ENCODE data around the gene ESR2.
A peak's percentile ranks its signal among the peaks of the same experiment; 100 is the strongest.
"Not testable (repeated sequence)": the region's sequence is repeated elsewhere in the genome, so short reads cannot be mapped to it uniquely, and the experiment has no call there.

The ESR2 gene

DNA sequence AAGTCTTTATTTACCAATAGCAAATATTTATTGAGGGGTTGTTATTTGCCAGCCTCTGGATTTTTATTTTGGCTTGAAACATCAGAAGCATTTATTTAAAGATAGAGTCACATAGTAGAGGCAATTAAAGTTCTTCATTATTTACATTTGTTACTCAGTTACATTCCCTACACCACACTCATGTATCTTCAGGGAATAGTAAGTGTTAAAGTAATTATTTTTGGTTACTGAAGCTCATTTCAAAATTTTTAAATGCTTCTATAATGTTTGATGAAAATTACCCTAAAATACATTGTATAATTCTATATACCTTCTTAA, 205.6 kb downstream of the ESR2 start:
- DNase-seq (ENCODE audit: low read depth), result no peak

- no peak for DNase-seq (ENCODE audit: low read depth)
These were observed 211.3 kb downstream of the ESR2 start for GRCh38 chr14:64082837-64083236.

GRCh38 chr14:64081174-64081746, 212.9 kb downstream of the ESR2 start:
- no peak for DNase-seq (ENCODE audit: low read depth)

- DNase-seq (ENCODE audit: low read depth), result no peak
These were observed 213.7 kb downstream of the ESR2 start for GRCh38 chr14:64080452-64080851.

- DNase-seq (ENCODE audit: low read depth), result no peak
These were observed 218.6 kb downstream of the ESR2 start for GRCh38 chr14:64075613-64076005.

- peak; percentile 25 for DNase-seq (ENCODE audit: low read depth)
These were observed 219.1 kb downstream of the ESR2 start for GRCh38 chr14:64074961-64075612.

- no peak for DNase-seq (ENCODE audit: low read depth)
These were observed 224.4 kb downstream of the ESR2 start for GRCh38 chr14:64069634-64070359.

DNA sequence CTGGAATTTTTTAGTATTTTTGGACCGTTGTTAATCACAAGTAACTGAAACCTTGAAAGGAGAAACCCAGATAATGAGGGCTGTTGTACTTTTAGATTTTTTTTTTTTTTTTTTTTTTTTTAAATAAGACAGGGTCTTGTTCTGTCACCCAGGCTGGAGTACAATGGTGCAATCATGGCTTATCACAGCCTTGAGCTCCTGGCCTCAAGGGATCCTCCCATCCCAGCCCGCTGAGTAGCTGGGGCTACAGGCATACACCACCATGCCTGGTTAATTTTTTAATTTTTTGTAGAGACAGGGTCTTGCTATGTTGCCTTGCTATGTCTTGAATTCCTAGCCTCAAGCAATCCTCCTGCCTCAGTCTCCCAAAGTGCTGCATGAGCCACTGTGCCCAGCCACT, 229.7 kb downstream of the ESR2 start:
- DNase-seq (ENCODE audit: low read depth), result no peak

GRCh38 chr14:64062381-64063115, 231.6 kb downstream of the ESR2 start:
- no peak for DNase-seq (ENCODE audit: low read depth)

DNA sequence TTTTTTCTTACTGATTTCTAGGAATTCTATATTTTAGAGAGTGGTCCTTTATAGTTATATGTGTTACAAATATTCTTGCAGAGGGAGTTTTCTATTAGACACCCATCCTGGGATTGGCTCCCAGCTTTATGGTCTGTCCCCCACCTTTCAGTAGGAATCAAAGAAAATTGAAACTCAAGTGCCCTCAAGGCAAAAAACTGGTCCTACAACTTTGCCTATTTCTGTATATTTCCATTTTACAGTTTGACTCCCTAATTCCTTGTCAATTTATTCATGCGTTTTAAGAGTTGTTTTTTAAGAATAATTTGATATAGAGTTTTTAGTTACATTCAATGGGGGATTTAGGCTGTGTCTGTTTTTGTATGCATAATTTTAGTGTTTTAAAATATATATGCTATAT, 232.5 kb downstream of the ESR2 start:
- no peak for DNase-seq (ENCODE audit: low read depth)

GRCh38 chr14:64061115-64061514, 233.1 kb downstream of the ESR2 start:
- no peak for DNase-seq (ENCODE audit: low read depth)

DNA sequence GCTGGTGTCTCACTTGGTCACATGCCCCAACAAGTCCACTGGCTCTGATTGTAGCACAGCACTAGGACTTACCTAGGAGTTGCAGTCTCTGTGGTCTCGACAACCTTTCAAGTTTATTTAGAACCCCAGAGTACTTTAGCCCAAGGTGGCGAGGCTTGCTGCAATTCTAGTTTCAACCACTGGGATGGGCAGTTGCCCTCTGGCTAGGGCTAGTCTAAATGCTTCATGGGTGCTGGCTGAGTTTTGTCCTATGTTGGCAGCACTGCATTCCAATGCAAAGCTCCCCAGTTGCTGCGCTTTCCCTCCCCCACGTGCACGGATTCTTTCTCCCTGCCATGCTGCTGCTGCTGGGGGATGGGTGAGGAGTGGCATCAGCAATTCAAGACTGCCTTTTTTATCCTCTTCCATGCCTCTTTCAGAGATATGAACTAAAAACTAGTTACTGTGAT, 233.5 kb downstream of the ESR2 start:
- no peak for DNase-seq (ENCODE audit: low read depth)

GRCh38 chr14:64060199-64060545, 234.0 kb downstream of the ESR2 start:
- no peak for DNase-seq (ENCODE audit: low read depth)

GRCh38 chr14:64059454-64060198, 234.5 kb downstream of the ESR2 start:
- DNase-seq (ENCODE audit: low read depth), result no peak

GRCh38 chr14:64053694-64054669, 240.2 kb downstream of the ESR2 start:
- DNase-seq (ENCODE audit: low read depth), result no peak

- DNase-seq (ENCODE audit: low read depth), result no peak
These were observed 244.4 kb downstream of the ESR2 start for GRCh38 chr14:64049616-64050381.

DNA sequence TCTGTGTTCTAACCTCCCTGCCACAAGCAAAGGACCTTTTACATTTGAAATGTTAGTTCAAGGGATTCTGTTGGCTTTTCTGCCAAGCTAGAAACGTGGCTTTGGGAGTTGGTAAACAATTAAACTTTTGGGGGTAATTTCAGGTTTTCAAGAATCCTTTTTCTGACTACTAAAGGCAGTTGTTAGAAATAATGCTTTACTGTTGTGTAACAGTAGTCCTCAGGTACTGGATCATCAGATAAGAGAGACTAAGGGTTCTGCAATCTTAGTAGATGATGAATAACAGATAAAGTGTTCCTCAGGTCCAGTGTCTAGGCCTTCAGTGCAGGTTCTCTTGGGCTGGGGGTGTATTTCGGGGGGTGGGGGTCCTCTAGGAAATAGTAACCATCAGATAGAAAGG, 249.1 kb downstream of the ESR2 start:
- DNase-seq (ENCODE audit: low read depth), result no peak

GRCh38 chr14:64043296-64043695, 250.9 kb downstream of the ESR2 start:
- DNase-seq (ENCODE audit: low read depth), result not testable (repeated sequence)

GRCh38 chr14:64040044-64040443, 254.1 kb downstream of the ESR2 start:
- DNase-seq (ENCODE audit: low read depth), result no peak

DNA sequence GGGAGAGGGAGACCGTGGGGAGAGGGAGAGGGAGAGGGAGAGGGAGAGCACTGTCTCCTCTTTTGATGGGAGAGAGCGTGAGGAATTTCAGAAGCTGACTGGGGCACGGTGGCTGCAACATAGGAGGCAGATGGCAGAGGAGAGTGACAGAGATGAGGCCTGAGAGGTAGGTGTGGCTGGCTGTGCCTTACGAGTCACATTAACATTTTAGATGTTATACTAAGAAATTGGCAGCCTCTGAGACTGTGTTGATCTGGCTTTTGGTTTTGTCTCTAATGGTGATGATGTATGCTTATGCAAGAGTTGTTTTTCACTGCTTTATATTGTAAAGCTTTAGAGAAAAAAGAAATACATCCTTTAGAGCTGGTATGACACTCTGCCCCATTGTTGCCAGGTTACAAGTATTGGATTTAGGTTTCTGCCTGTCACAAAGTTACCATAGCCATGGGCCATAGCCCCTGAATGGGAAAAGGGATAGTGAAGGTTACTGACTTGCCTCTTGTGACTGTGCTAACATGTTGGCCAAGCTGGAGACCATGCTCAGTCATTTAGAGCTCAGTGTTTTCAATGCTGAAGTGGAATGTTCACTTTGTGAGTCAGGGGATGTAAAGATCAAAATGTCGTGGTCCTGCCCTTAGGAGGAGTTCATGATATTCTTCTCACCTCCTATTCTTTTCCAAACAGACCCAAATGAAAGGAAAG, 255.2 kb downstream of the ESR2 start:
- peak; percentile 22 for DNase-seq (ENCODE audit: low read depth)

Measured in stromal cell of bone marrow (primary cell).